ENCODE results near the gene CDC42BPG. TPM values are rescaled to one million over a fixed set of nuclear protein-coding genes. Genes with fewer than 3 reads are reported as not detected.
A peak's percentile ranks its signal among the peaks of the same experiment; 100 is the strongest.
"Not testable (repeated sequence)": the region's sequence is repeated elsewhere in the genome, so short reads cannot be mapped to it uniquely, and the experiment has no call there.

CDC42BPG gene
- polyA plus RNA-seq, 1 experiment: 0.02 TPM

- no peaks in the 10 kb centered on the region for H3K36me3 ChIP-seq (ENCODE audit: control insufficient read depth, insufficient read depth, low read length)
- CTCF ChIA-PET: interaction anchor here (0.6 kb wide), 1 partner anchor 962 kb away, joined by 3 read pairs; no protein-coding TSS in a partner anchor
- no peak for DNase-seq (ENCODE audit: low read depth)
- no peak overlapping the region for H3K4me3 ChIP-seq (ENCODE audit: low read depth, low read length)
- POLR2A ChIA-PET: no interaction called here
- no peaks in the 10 kb centered on the region for H3K27me3 ChIP-seq (ENCODE audit: control insufficient read depth, insufficient read depth, low read length)
- no peak for TF ChIP-seq CTCF (IDR thresholded peaks at IDR 0.05; ENCODE audit: insufficient read depth, low read depth, low read length)
Measured at GRCh38 chr11:64817476-64817875, 27.0 kb downstream of the CDC42BPG start.

- POLR2A ChIA-PET; H3K27me3 ChIP-seq (ENCODE audit: control insufficient read depth, insufficient read depth, low read length); CTCF ChIA-PET; H3K36me3 ChIP-seq (ENCODE audit: control insufficient read depth, insufficient read depth, low read length); H3K4me3 ChIP-seq (ENCODE audit: low read depth, low read length); DNase-seq (ENCODE audit: low read depth): not testable (repeated sequence)
Measured at GRCh38 chr11:64815433-64815832, 29.0 kb downstream of the CDC42BPG start.

GRCh38 chr11:64814712-64815187 lies 29.7 kb downstream of the CDC42BPG start:
- TF ChIP-seq CTCF (IDR thresholded peaks at IDR 0.05; ENCODE audit: insufficient read depth, low read depth, low read length): no peak
- CTCF ChIA-PET: no interaction called here
- Histone ChIP-seq H3K27me3 (ENCODE audit: control insufficient read depth, insufficient read depth, low read length) (no peaks in the 10 kb centered on the region), H3K4me3 (ENCODE audit: low read depth, low read length) (no peak overlapping the region), H3K36me3 (ENCODE audit: control insufficient read depth, insufficient read depth, low read length) (no peaks in the 10 kb centered on the region)
- DNase-seq (ENCODE audit: low read depth): no peak
- POLR2A ChIA-PET: no interaction called here

DNA sequence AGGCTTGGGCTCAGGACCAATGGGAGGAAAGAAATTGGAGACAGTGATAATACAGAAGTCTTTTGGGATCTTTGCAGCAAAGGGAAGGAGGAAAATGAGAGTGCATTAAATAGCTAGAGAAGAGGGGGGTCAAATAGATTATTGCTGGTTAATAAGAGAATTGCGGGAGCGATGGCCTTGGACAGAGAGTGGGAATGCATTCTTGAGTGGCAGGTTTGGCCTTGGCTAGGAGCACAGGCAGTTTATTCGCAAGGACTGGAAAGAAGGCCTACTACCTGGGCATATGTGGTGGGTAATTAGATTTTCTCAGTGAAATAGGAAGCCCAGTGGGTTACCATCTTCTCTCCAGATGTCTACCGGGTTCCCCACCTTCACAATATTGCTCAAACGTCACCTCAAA lies 30.6 kb downstream of the CDC42BPG start:
- Histone ChIP-seq H3K36me3 (ENCODE audit: control insufficient read depth, insufficient read depth, low read length) (no peaks in the 10 kb centered on the region), H3K27me3 (ENCODE audit: control insufficient read depth, insufficient read depth, low read length) (no peaks in the 10 kb centered on the region), H3K4me3 (ENCODE audit: low read depth, low read length) (no peak overlapping the region)
- DNase-seq (ENCODE audit: low read depth): no peak
- CTCF ChIA-PET: no interaction called here
- TF ChIP-seq CTCF (IDR thresholded peaks at IDR 0.05; ENCODE audit: insufficient read depth, low read depth, low read length): no peak
- POLR2A ChIA-PET: no interaction called here

- CTCF ChIA-PET: interaction anchor here (0.7 to 2.0 kb wide), 5 partner anchors 9 to 299 kb away, joined by 4 to 8 read pairs (median 4); partner anchors contain the start of gene ARL2
- TF ChIP-seq CTCF (IDR thresholded peaks at IDR 0.05; ENCODE audit: insufficient read depth, low read depth, low read length): no peak
- no peaks in the 10 kb centered on the region for H3K27me3 ChIP-seq (ENCODE audit: control insufficient read depth, insufficient read depth, low read length)
- DNase-seq (ENCODE audit: low read depth): no peak
- peaks cover 10% of the 10 kb centered on the region for H3K36me3 ChIP-seq (ENCODE audit: control insufficient read depth, insufficient read depth, low read length)
- H3K4me3 ChIP-seq (ENCODE audit: low read depth, low read length): peak overlapping the region; percentile 78
- POLR2A ChIA-PET: no interaction called here
Measured at GRCh38 chr11:64810891-64811272, 33.6 kb downstream of the CDC42BPG start.

DNA sequence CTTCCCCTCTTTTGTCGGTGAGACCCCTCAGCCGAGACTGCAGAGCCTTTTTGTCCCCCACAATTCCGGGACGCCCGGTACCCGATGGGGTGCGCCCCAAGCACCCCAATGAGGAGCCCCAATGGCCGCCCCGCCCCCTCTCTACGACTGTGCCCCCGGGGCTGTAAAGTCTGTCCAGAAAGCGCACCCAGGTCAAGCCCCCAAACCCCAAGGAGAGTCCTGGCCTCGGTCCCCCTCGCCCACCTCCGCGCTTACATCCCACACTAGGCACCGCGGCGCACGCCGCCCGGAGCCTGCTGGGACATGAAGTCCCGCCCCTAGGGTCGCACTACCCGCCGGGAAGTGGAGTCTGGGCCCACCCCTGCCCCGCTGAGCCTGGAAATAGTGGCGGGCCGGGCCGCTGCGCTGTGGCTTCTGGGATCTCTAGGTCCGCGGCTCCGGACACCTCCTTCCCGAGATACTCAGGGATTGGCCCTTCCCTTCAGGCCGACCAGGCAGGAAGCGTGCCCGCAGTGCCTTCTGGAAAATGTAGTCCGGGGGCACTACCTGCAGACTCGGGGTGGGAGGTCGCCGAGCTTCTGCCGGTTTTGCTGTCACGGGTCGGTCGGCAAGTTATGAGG lies 34.1 kb downstream of the CDC42BPG start, which contains the start of gene MEN1:
MEN1 (minus strand) TSS at position 281 of the 620 bp plus-strand sequence. CDS start 442 bp downstream, outside the sequence.
- Histone ChIP-seq H3K27me3 (ENCODE audit: control insufficient read depth, insufficient read depth, low read length) (no peaks in the 10 kb centered on the region), H3K36me3 (ENCODE audit: control insufficient read depth, insufficient read depth, low read length) (peaks cover 10% of the 10 kb centered on the region), H3K4me3 (ENCODE audit: low read depth, low read length) (peak within 1 kb of the TSS; percentile 78)
- POLR2A ChIA-PET: no interaction called here
- DNase-seq (ENCODE audit: low read depth): peak; percentile 85
- CTCF ChIA-PET: interaction anchor here (0.7 to 2.0 kb wide), 5 partner anchors 10 to 300 kb away, joined by 4 to 8 read pairs (median 4); partner anchors contain the start of gene ARL2
- no peak for TF ChIP-seq CTCF (IDR thresholded peaks at IDR 0.05; ENCODE audit: insufficient read depth, low read depth, low read length)
